ENCODE results near the gene SOX5.
"Not testable (repeated sequence)": the region's sequence is repeated elsewhere in the genome, so short reads cannot be mapped to it uniquely, and the experiment has no call there.

GRCh38 chr12:23822883-23823282 lies 126.6 kb downstream of the SOX5 start:
- TF ChIP-seq, protein P1, sequence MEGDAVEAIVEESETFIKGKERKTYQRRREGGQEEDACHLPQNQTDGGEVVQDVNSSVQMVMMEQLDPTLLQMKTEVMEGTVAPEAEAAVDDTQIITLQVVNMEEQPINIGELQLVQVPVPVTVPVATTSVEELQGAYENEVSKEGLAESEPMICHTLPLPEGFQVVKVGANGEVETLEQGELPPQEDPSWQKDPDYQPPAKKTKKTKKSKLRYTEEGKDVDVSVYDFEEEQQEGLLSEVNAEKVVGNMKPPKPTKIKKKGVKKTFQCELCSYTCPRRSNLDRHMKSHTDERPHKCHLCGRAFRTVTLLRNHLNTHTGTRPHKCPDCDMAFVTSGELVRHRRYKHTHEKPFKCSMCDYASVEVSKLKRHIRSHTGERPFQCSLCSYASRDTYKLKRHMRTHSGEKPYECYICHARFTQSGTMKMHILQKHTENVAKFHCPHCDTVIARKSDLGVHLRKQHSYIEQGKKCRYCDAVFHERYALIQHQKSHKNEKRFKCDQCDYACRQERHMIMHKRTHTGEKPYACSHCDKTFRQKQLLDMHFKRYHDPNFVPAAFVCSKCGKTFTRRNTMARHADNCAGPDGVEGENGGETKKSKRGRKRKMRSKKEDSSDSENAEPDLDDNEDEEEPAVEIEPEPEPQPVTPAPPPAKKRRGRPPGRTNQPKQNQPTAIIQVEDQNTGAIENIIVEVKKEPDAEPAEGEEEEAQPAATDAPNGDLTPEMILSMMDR (IDR thresholded peaks at IDR 0.05), result not testable (repeated sequence)
- TF ChIP-seq POLR2A (IDR thresholded peaks at IDR 0.05), result not testable (repeated sequence)
